DND-41 (cell line): ENCODE measurements around the gene PRR23E.

Experiments used
- ATAC-seq: fragments of 200-7000 bp; cut with Tn5 transposase; 3 replicates; pipeline ENCODE4 v1.9.1; 2021; ENCODE audit warnings: low read depth; ENCODE audit not compliant: insufficient read depth
- DNase-seq: peaks from one replicate; pipeline ENCODE4 v3.0.0-alpha.2; 2020
- H2AFZ ChIP-seq: 2 replicates; pipeline ENCODE4 v1.6.0; 2012; ENCODE audit warnings: low read depth, low read length
- H3K27ac ChIP-seq: 2 replicates; pipeline ENCODE4 v1.5.1; 2012; ENCODE audit warnings: low read length, inconsistent platforms
- H3K27me3 ChIP-seq: fragments of 200-600 bp; sonication (generic); 2 replicates; pipeline ENCODE4 v1.6.0; 2012; ENCODE audit warnings: low read length, mild to moderate bottlenecking, inconsistent platforms; ENCODE audit not compliant: insufficient read depth, poor library complexity
- H3K36me3 ChIP-seq: 2 replicates; pipeline ENCODE4 v1.5.1; 2012; ENCODE audit warnings: low read length, inconsistent platforms; ENCODE audit not compliant: insufficient read depth
- H3K4me1 ChIP-seq: 2 replicates; pipeline ENCODE4 v1.5.1; 2012; ENCODE audit warnings: mild to moderate bottlenecking, low read length; ENCODE audit not compliant: insufficient read depth
- H3K4me2 ChIP-seq: 2 replicates; pipeline ENCODE4 v1.6.0; 2012; ENCODE audit warnings: mild to moderate bottlenecking, moderate library complexity, low read length, inconsistent platforms; ENCODE audit not compliant: insufficient read depth
- H3K4me3 ChIP-seq, 2 experiments: fragments of 200-600 bp in 1 of 2; shearing (Covaris generic) in 1 of 2; 2 replicates each; pipeline ENCODE4 v1.5.1; 2012 to 2016; ENCODE audit warnings: inconsistent platforms in 2 of 2, low read length in 2 of 2, mild to moderate bottlenecking in 2 of 2, low read depth in 1 of 2, moderate library complexity in 1 of 2
- H3K79me2 ChIP-seq: 2 replicates; pipeline ENCODE4 v1.6.0; 2012; ENCODE audit warnings: low read length, inconsistent platforms; ENCODE audit not compliant: insufficient read depth
- H3K9ac ChIP-seq: 2 replicates; pipeline ENCODE4 v1.6.0; 2012; ENCODE audit warnings: low read depth, mild to moderate bottlenecking, inconsistent platforms, low read length, moderate library complexity
- H3K9me3 ChIP-seq: 2 replicates; pipeline ENCODE4 v1.5.1; 2012; ENCODE audit warnings: low read length, moderate library complexity, mild to moderate bottlenecking, inconsistent platforms; ENCODE audit not compliant: insufficient read depth, severe bottlenecking
- H4K20me1 ChIP-seq: 2 replicates; pipeline ENCODE4 v1.6.0; 2012; ENCODE audit warnings: low read length; ENCODE audit not compliant: insufficient read depth
- CTCF ChIP-seq: IDR thresholded peaks from 2 replicates; pipeline ENCODE4 v1.5.1; 2012; ENCODE audit warnings: borderline replicate concordance, low read length, moderate library complexity, mild to moderate bottlenecking; ENCODE audit not compliant: poor library complexity, severe bottlenecking; ENCODE audit errors: extremely low read depth
- EZH2 ChIP-seq: IDR thresholded peaks from 3 replicates; pipeline ENCODE4 v1.6.1; 2012; ENCODE audit warnings: borderline replicate concordance, low read depth, mild to moderate bottlenecking, moderate library complexity, low read length, inconsistent platforms; ENCODE audit not compliant: severe bottlenecking

Gene PRR23E

DNA sequence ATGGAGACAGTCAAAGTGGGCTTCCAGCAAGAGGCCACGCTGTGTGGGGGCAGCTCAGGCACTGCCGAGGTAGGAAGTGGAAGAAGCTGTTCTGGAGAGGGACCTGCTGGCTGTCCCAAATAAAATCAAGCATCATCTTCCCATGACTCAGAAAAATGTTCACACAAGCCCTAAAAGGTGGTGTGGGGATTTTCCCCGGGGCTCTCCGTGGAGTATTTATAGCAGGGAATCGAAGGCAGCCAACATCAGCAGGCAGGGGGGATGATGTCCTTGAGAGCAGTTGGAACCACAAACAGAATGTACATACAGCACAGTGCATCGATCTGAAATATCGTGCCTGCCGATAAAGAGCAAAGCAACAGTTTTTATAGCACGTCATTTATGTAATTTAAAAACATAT, 27.6 kb downstream of the PRR23E start:
- Histone ChIP-seq H3K27ac (no peak overlapping the region; the same call in 1 of the 2 replicates), H3K9ac (no peak overlapping the region), H3K79me2 (no peaks in the 10 kb centered on the region), H3K9me3 (no peaks in the 10 kb centered on the region), H3K4me1 (peaks cover 32% of the 10 kb centered on the region), H3K36me3 (no peaks in the 10 kb centered on the region), H4K20me1 (no peaks in the 10 kb centered on the region), H3K4me3 (no peak overlapping the region), H3K4me2 (no peak overlapping the region), H3K27me3 (no peaks in the 10 kb centered on the region), H2AFZ (no peak overlapping the region)
- TF ChIP-seq EZH2 (no peak), CTCF (no peak)
- DNase-seq, result no peak
- no peak for ATAC-seq

- Histone ChIP-seq H3K4me3 (no peak overlapping the region), H3K9ac (no peak overlapping the region), H3K4me1 (peaks cover 26% of the 10 kb centered on the region), H2AFZ (no peak overlapping the region), H3K36me3 (no peaks in the 10 kb centered on the region), H3K4me2 (no peak overlapping the region), H3K27me3 (no peaks in the 10 kb centered on the region), H4K20me1 (no peaks in the 10 kb centered on the region), H3K79me2 (no peaks in the 10 kb centered on the region), H3K9me3 (no peaks in the 10 kb centered on the region), H3K27ac (no peak overlapping the region)
- TF ChIP-seq EZH2, result no peak
- TF ChIP-seq CTCF, result no peak
- ATAC-seq (no peak), DNase-seq (no peak)
Observed at GRCh38 chr3:127221037-127221436, 28.1 kb downstream of the PRR23E start.

GRCh38 chr3:127221446-127222035, 28.6 kb downstream of the PRR23E start:
- Histone ChIP-seq H3K4me3 (no peak overlapping the region), H3K27ac (no peak overlapping the region), H3K79me2 (no peaks in the 10 kb centered on the region)

More at GRCh38 chr3:127221446-127222035, 28.6 kb downstream of the PRR23E start:
- Histone ChIP-seq H3K9me3 (no peaks in the 10 kb centered on the region), H2AFZ (no peak overlapping the region), H3K9ac (no peak overlapping the region), H3K4me2 (no peak overlapping the region), H3K36me3 (no peaks in the 10 kb centered on the region), H3K4me1 (peaks cover 21% of the 10 kb centered on the region), H4K20me1 (no peaks in the 10 kb centered on the region), H3K27me3 (no peaks in the 10 kb centered on the region)
- DNase-seq (no peak), ATAC-seq (no peak)
- TF ChIP-seq EZH2, result no peak
- TF ChIP-seq CTCF, result no peak
